Measurements from ENCODE around the gene MUL1.
A peak's percentile ranks its signal among the peaks of the same experiment; 100 is the strongest.

MUL1 gene

GRCh38 chr1:20511518-20512428 is 3.8 kb upstream of the MUL1 start:
- no peak for DNase-seq (ENCODE audit: low read depth)
- TF ChIP-seq CTCF (IDR thresholded peaks at IDR 0.05; ENCODE audit: control insufficient read depth, insufficient read depth, low read depth, low read length, missing control alignments) = no peak
- H3K4me3 ChIP-seq (ENCODE audit: control insufficient read depth, low read depth, low read length) = no peak overlapping the region

GRCh38 chr1:20508411-20508771 is 440 bp upstream of the MUL1 start:
- H3K4me3 ChIP-seq (ENCODE audit: control insufficient read depth, low read depth, low read length) = peak overlapping the region; percentile 93
- no peak for TF ChIP-seq CTCF (IDR thresholded peaks at IDR 0.05; ENCODE audit: control insufficient read depth, insufficient read depth, low read depth, low read length, missing control alignments)
- no peak for DNase-seq (ENCODE audit: low read depth)

GRCh38 chr1:20507248-20507563 is 745 bp downstream of the MUL1 start:
- DNase-seq (ENCODE audit: low read depth) = no peak
- TF ChIP-seq CTCF (IDR thresholded peaks at IDR 0.05; ENCODE audit: control insufficient read depth, insufficient read depth, low read depth, low read length, missing control alignments) = no peak
- peak overlapping the region; percentile 93 for H3K4me3 ChIP-seq (ENCODE audit: control insufficient read depth, low read depth, low read length)

GRCh38 chr1:20505488-20505887 is 2.5 kb downstream of the MUL1 start:
- no peak for TF ChIP-seq CTCF (IDR thresholded peaks at IDR 0.05; ENCODE audit: control insufficient read depth, insufficient read depth, low read depth, low read length, missing control alignments)
- H3K4me3 ChIP-seq (ENCODE audit: control insufficient read depth, low read depth, low read length) = no peak overlapping the region
- DNase-seq (ENCODE audit: low read depth) = no peak

GRCh38 chr1:20500716-20501115 is 7.2 kb downstream of the MUL1 start:
- TF ChIP-seq CTCF (IDR thresholded peaks at IDR 0.05; ENCODE audit: control insufficient read depth, insufficient read depth, low read depth, low read length, missing control alignments) = no peak

GRCh38 chr1:20499718-20500117 is 8.2 kb downstream of the MUL1 start:
- H3K4me3 ChIP-seq (ENCODE audit: control insufficient read depth, low read depth, low read length) = no peak overlapping the region
- no peak for DNase-seq (ENCODE audit: low read depth)
- no peak for TF ChIP-seq CTCF (IDR thresholded peaks at IDR 0.05; ENCODE audit: control insufficient read depth, insufficient read depth, low read depth, low read length, missing control alignments)

More at GRCh38 chr1:20500716-20501115, 7.2 kb downstream of the MUL1 start:
- no peak for DNase-seq (ENCODE audit: low read depth)
- no peak overlapping the region for H3K4me3 ChIP-seq (ENCODE audit: control insufficient read depth, low read depth, low read length)
